GM18499 (cell line): ENCODE data around the gene HRAS.
"Not testable (repeated sequence)": the region's sequence is repeated elsewhere in the genome, so short reads cannot be mapped to it uniquely, and the experiment has no call there.

ENCODE experiments used
- ATAC-seq: cut with Tn5 transposase; IDR thresholded peaks from one replicate; pipeline ENCODE4 v1.9.1; 2021; ENCODE audit warnings: moderate number of reproducible peaks; ENCODE audit not compliant: insufficient read depth, unreplicated experiment

Gene HRAS

GRCh38 chr11:535519-536454 is at the start of gene HRAS:
TSS of gene HRAS (minus strand) at chr11:535576.
- peak; percentile 41 for ATAC-seq

GRCh38 chr11:584287-584686 is 48.9 kb upstream of the HRAS start:
- ATAC-seq: no peak

GRCh38 chr11:581752-582151 is 46.4 kb upstream of the HRAS start:
- ATAC-seq: no peak

- ATAC-seq: no peak
Observed at GRCh38 chr11:581342-581741, 46.0 kb upstream of the HRAS start.

- no peak for ATAC-seq
Observed at GRCh38 chr11:579830-580601, 44.6 kb upstream of the HRAS start.

GRCh38 chr11:578276-579035 is 43.1 kb upstream of the HRAS start:
- no peak for ATAC-seq

GRCh38 chr11:577611-577894 is 42.2 kb upstream of the HRAS start:
- no peak for ATAC-seq

GRCh38 chr11:576811-577610 is 41.6 kb upstream of the HRAS start:
- no peak for ATAC-seq

GRCh38 chr11:575996-576768 is 40.8 kb upstream of the HRAS start, which contains the start of gene PHRF1:
TSS of gene PHRF1 (plus strand) at chr11:576470. CDS start at chr11:581513, 5,043 bp downstream.
- peak; percentile 61 for ATAC-seq

GRCh38 chr11:575313-575995 is 40.1 kb upstream of the HRAS start:
- no peak for ATAC-seq

- no peak for ATAC-seq
Observed at GRCh38 chr11:574632-575312, 39.4 kb upstream of the HRAS start.

GRCh38 chr11:574031-574570 is 38.7 kb upstream of the HRAS start:
- ATAC-seq: not testable (repeated sequence)

- ATAC-seq: no peak
Observed at GRCh38 chr11:573146-573759, 37.9 kb upstream of the HRAS start.

GRCh38 chr11:571802-572185 is 36.4 kb upstream of the HRAS start:
- no peak for ATAC-seq

GRCh38 chr11:569158-569885 is 33.9 kb upstream of the HRAS start:
- no peak for ATAC-seq

- peak; percentile 70 for ATAC-seq
Observed at GRCh38 chr11:568306-569157, 33.2 kb upstream of the HRAS start.
